ENCODE data around the gene DNAJC8. TPM values are rescaled to one million over a fixed set of nuclear protein-coding genes. Genes with fewer than 3 reads are reported as not detected.

DNAJC8 gene
- total and polyA plus RNA-seq, 2 of the 8 experiments (the other 6 are each of a cell fraction or from before 2014, with no cell fraction given) = 116 to 134 TPM

GRCh38 chr1:28246427-28246832 lies 13.6 kb upstream of the DNAJC8 start:
- Histone ChIP-seq H3K4ac (replicated peaks; ENCODE audit: insufficient read length, low read depth, low read length) (no peak overlapping the region), H2BK120ac (replicated peaks; ENCODE audit: low read depth, low read length) (no peak overlapping the region), H3K9ac (replicated peaks in 1 of 4; ENCODE audit: extremely low read depth in 1 of 4, low read depth in 3 of 4, low read length in 3 of 4) (no peak overlapping the region), H3K36me3 (ENCODE audit: control insufficient read depth in 2 of 4, insufficient read depth in 4 of 4, low read length in 3 of 4) (no peaks in the 10 kb centered on the region), H4K5ac (ENCODE audit: insufficient read length, low read depth, low read length) (no peak overlapping the region), H4K8ac (ENCODE audit: extremely low read depth, insufficient read depth, low read length) (no peak overlapping the region), H3K4me2 (ENCODE audit: insufficient read depth in 1 of 2, low read depth in 2 of 2, low read length in 2 of 2) (no peak overlapping the region), H3K23ac (ENCODE audit: insufficient read length) (no peak overlapping the region), H3K14ac (ENCODE audit: insufficient read length) (no peak overlapping the region), H3K4me1 (replicated peaks in 1 of 4; ENCODE audit: control insufficient read depth in 3 of 4, insufficient read depth in 4 of 4, low read length in 3 of 4) (peaks cover 6 to 19% (median 10%) of the 10 kb centered on the region in 4 experiments; a peak in 6 of 7 replicates), H4K20me1 (replicated peaks in 1 of 2; ENCODE audit: control insufficient read depth in 1 of 2, insufficient read depth in 2 of 2, low read length in 2 of 2) (no peaks in the 10 kb centered on the region), H2BK20ac (ENCODE audit: low read length) (0 out of 2 replicates have a peak overlapping the region, but pooled peaks have one; percentile 9), H2AFZ (ENCODE audit: low read length) (no peak overlapping the region), H4K91ac (replicated peaks; ENCODE audit: insufficient read length, low read length) (no peak overlapping the region), H3K4me3 (ENCODE audit: extremely low read depth in 1 of 4, insufficient read depth in 2 of 4, low read depth in 3 of 4, low read length in 4 of 4) (no peak overlapping the region), H3K18ac (ENCODE audit: extremely low read depth, low read length) (no peak overlapping the region), H3K56ac (replicated peaks; ENCODE audit: insufficient read length, low read depth, low read length) (no peak overlapping the region), H3K27ac (ENCODE audit: low read depth, low read length) (no peak overlapping the region), H3K79me2 (ENCODE audit: control insufficient read depth in 1 of 2, insufficient read depth in 2 of 2, low read length in 2 of 2) (no peaks in the 10 kb centered on the region), H2BK12ac (ENCODE audit: low read depth, low read length) (no peak overlapping the region), H3K27me3 (replicated peaks in 1 of 4; ENCODE audit: control insufficient read depth in 3 of 4, extremely low read depth in 1 of 4, insufficient read depth in 3 of 4, low read length in 3 of 4) (no peaks in the 10 kb centered on the region), H2AK5ac (ENCODE audit: low read depth, low read length) (no peak overlapping the region), H3K79me1 (ENCODE audit: low read depth, low read length) (no peaks in the 10 kb centered on the region), H2BK5ac (ENCODE audit: low read depth, low read length) (no peak overlapping the region), H3K9me3 (ENCODE audit: insufficient read depth in 2 of 2, low read depth in 1 of 2, low read length in 1 of 2) (no peaks in the 10 kb centered on the region), H2BK15ac (ENCODE audit: low read length) (no peak overlapping the region), H3K23me2 (ENCODE audit: low read depth, low read length) (no peaks in the 10 kb centered on the region)
- ChIA-PET CTCF (ENCODE audit: partially characterized antibody) (interaction anchor here (5.0 kb wide), 1 partner anchor 12 kb away, joined by 56 read pairs; the partner anchor contains the start of gene SESN2), POLR2A (ENCODE audit: partially characterized antibody) (interaction anchor here (0.8 to 12.3 kb wide), 4 partner anchors 9 to 264 kb away, joined by 4 to 296 read pairs (median 52); partner anchors contain the start of genes ATP5IF1 and SESN2)
- DNase-seq (ENCODE audit: low read depth in 1 of 2, low spot score in 2 of 2) (no peak), FAIRE-seq (no peak)
- 90% methylated on average over 11 of the region's 11 CpGs; no CpG with 5 or more reads in 1 of the 2 experiments for WGBS, 2 experiments (ENCODE audit: extremely low coverage in 1 of 2, insufficient coverage in 1 of 2, insufficient read length in 1 of 2, insufficient replicate concordance in 2 of 2, low coverage in 1 of 2, low lambda C conversion rate in 2 of 2, missing lambda C conversion rate in 1 of 2)
